Ishikawa (cell line): Measurements from ENCODE around the gene GPRC5D.

Experiments used
- CEBPB ChIP-seq: IDR thresholded peaks from 2 replicates; pipeline ENCODE4 v1.6.1; 2012
- CREB1 ChIP-seq: IDR thresholded peaks from 2 replicates; pipeline ENCODE4 v1.6.1; 2012; ENCODE audit warnings: low read depth
- EGR1 ChIP-seq: IDR thresholded peaks from 2 replicates; pipeline ENCODE4 v1.6.1; 2012
- EP300 ChIP-seq: IDR thresholded peaks from 2 replicates; pipeline ENCODE4 v1.6.1; 2012; ENCODE audit warnings: borderline replicate concordance
- FOXM1 ChIP-seq: IDR thresholded peaks from 2 replicates; pipeline ENCODE4 v1.6.1; 2012; ENCODE audit warnings: low read depth, borderline replicate concordance
- MAX ChIP-seq: IDR thresholded peaks from 2 replicates; pipeline ENCODE4 v1.6.1; 2012
- NFIC ChIP-seq: IDR thresholded peaks from 2 replicates; pipeline ENCODE4 v1.6.1; 2012
- RAD21 ChIP-seq: IDR thresholded peaks from 2 replicates; pipeline ENCODE4 v1.6.1; 2012; ENCODE audit warnings: low read depth
- REST ChIP-seq: IDR thresholded peaks from 2 replicates; pipeline ENCODE4 v1.6.1; 2012; ENCODE audit warnings: low read depth, mild to moderate bottlenecking
- TAF1 ChIP-seq: IDR thresholded peaks from 2 replicates; pipeline ENCODE4 v1.6.1; 2012; ENCODE audit warnings: low read depth, mild to moderate bottlenecking
- TCF12 ChIP-seq: IDR thresholded peaks from 2 replicates; pipeline ENCODE4 v1.6.1; 2012; ENCODE audit warnings: low read depth
- TEAD4 ChIP-seq: IDR thresholded peaks from 2 replicates; pipeline ENCODE4 v1.6.1; 2012
- USF1 ChIP-seq: IDR thresholded peaks from 2 replicates; pipeline ENCODE4 v1.6.1; 2012
- YY1 ChIP-seq: IDR thresholded peaks from 2 replicates; pipeline ENCODE4 v1.6.1; 2012; ENCODE audit warnings: low read depth
- ZBTB7A ChIP-seq: IDR thresholded peaks from 2 replicates; pipeline ENCODE4 v1.6.1; 2012; ENCODE audit warnings: low read depth

GPRC5D gene

GRCh38 chr12:12891080-12891880 is 60.7 kb downstream of the GPRC5D start, which contains the start of gene GPRC5A:
GPRC5A (plus strand) TSS chr12:12891562; CDS start chr12:12908250, 16,688 bp downstream.
- peak; percentile 40 for TF ChIP-seq CREB1
- peak; percentile 37; the same call in 1 of the 2 replicates for TF ChIP-seq TAF1
- TF ChIP-seq NFIC: peak; percentile 34
- peak; percentile 57; the same call in 1 of the 2 replicates for TF ChIP-seq TCF12
- peak; percentile 92 for TF ChIP-seq ZBTB7A
- peak; percentile 56 for TF ChIP-seq RAD21
- peak; percentile 25; the same call in 1 of the 2 replicates for TF ChIP-seq FOXM1
- peak; percentile 84 for TF ChIP-seq EGR1
- TF ChIP-seq TEAD4: peak; percentile 54; the same call in 1 of the 2 replicates
- peak; percentile 67; the same call in 1 of the 2 replicates for TF ChIP-seq EP300
- no peak; the same call in 1 of the 2 replicates for TF ChIP-seq YY1
- TF ChIP-seq CEBPB: no peak
- 0 out of 2 replicates have a peak, but pooled peaks have one; percentile 8 for TF ChIP-seq USF1
- TF ChIP-seq MAX: peak; percentile 86
- TF ChIP-seq REST: peak; percentile 75
